ENCODE measurements around the gene GALR2. TPM values are rescaled to one million over a fixed set of nuclear protein-coding genes. Genes with fewer than 3 reads are reported as not detected.

Gene GALR2
- total and polyA plus RNA-seq, 4 donors: 0.20 to 0.44 (median 0.40) TPM; not detected in 1

DNA sequence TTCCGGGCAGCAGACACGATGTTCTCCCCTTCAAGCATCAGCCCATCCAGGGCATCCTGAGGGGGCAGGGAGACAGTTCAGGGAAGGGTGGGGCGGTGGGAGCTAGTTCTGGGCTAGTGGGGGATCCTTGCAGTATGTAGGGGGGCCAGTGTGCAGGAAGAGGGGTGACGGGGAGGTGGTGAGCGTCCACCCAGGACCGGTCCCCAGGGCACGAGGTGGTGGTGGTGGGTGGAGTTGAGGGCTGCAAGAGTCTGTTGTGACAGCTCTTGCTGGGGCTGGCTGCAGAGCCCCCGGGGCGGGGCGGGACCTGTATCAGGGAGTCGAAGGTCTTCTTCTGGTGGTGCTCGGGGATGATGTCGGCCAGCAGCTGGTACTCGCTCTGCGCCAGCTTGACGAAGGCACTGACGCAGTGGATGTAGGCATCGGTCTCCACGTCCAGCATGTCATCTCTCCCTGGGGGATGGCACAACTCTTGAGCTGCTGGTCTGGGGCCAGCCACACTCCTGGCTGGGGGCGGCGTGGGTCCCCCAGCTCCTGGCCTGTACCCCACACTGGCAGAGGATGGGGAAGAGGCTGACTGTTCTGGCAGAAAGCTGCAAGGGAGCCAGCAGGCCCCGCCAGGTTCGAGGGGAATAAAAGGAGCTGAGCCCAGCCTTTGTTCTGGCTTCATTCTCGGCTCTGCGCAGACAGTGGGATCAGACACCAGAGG, 14.4 kb downstream of the GALR2 start:
- H3K36me3 ChIP-seq (ENCODE audit: control insufficient read depth in 4 of 4, insufficient read depth in 4 of 4, low read length in 4 of 4): peaks cover 11 to 87% (median 54%) of the 10 kb centered on the region in 4 donors
- 96 to 98% methylated on average over 25 of the region's 25 CpGs for WGBS, 2 donors
- DNase-seq: no peak

DNA sequence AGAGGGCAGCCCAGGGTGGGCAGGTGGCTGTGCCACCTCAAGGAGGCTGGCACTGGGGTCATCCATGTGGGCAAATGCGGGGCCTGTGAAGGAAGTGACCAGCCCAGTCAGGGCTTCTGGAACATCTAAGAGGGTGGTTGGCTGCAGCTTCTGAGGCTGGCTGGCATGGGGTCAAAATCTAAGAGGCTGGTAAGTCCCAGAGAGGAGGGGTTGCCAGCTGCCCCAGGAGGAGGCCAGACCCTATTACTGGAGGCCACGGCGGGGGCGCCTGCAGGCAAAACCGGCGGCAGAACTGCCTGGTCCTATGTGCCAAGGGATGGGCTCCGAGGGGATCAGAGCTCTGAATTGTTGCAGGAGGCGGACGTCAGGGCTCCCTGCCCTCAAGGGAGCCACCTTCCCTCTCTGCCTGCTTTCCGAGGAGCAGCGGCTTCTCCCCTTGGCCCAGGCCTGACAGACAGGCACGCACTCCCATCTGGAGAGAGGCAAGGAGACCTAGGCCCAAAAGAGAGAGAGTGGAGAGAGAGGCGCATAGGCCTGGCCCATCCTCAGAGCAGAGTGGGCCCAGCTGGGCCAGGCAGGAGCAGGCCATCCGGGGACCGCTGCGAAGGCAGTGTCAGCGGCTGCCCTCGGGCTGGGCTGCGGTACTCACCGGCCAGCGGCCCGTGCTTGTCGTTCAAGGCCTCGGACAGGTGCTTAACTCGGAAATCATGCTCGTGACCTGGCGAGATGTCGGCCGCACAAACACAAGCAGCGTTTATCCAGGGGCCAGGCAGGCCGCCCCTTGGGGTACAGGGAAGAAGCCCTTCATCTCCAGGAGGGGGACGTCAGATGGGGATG, 15.3 kb downstream of the GALR2 start:
- no peaks in the 10 kb centered on the region for H3K27me3 ChIP-seq (ENCODE audit: control insufficient read depth in 3 of 3, insufficient read depth in 3 of 3, low read length in 2 of 3)
- 91 to 92% methylated on average over 29 to 32 of the region's 32 CpGs for WGBS, 2 donors
- no peaks in the 10 kb centered on the region for H3K4me1 ChIP-seq (ENCODE audit: control insufficient read depth in 5 of 5, insufficient read depth in 5 of 5, low read length in 5 of 5)
- H3K9me3 ChIP-seq (ENCODE audit: control insufficient read depth in 4 of 4, insufficient read depth in 3 of 4, low read length in 3 of 4): no peaks in the 10 kb centered on the region
- DNase-seq (no peak), ATAC-seq (ENCODE audit: insufficient read depth, low FRiP score) (no peak)
- H3K27ac ChIP-seq (ENCODE audit: low read depth in 1 of 2, low read length in 1 of 2): no peak overlapping the region
- no peak for TF ChIP-seq CTCF (IDR thresholded peaks at IDR 0.05; ENCODE audit: control extremely low read depth, extremely low read depth)
- H3K36me3 ChIP-seq (ENCODE audit: control insufficient read depth in 4 of 4, insufficient read depth in 4 of 4, low read length in 4 of 4): peaks cover 17 to 86% (median 54%) of the 10 kb centered on the region in 4 donors
- H3K9ac ChIP-seq (ENCODE audit: insufficient read depth in 1 of 2, low read length in 2 of 2): no peak overlapping the region
- H3K4me3 ChIP-seq: no peak overlapping the region

More for the DNA sequence above, 14.4 kb downstream of the GALR2 start:
- Histone ChIP-seq H3K9me3 (ENCODE audit: control insufficient read depth in 4 of 4, insufficient read depth in 3 of 4, low read length in 3 of 4) (no peaks in the 10 kb centered on the region), H3K4me1 (ENCODE audit: control insufficient read depth in 5 of 5, insufficient read depth in 5 of 5, low read length in 5 of 5) (no peaks in the 10 kb centered on the region), H3K27me3 (ENCODE audit: control insufficient read depth in 3 of 3, insufficient read depth in 3 of 3, low read length in 2 of 3) (no peaks in the 10 kb centered on the region), H3K4me3 (no peak overlapping the region), H3K9ac (ENCODE audit: insufficient read depth in 1 of 2, low read length in 2 of 2) (no peak overlapping the region), H3K27ac (ENCODE audit: low read depth in 1 of 2, low read length in 1 of 2) (no peak overlapping the region)
- no peak for TF ChIP-seq CTCF (IDR thresholded peaks at IDR 0.05; ENCODE audit: control extremely low read depth, extremely low read depth)
- no peak for ATAC-seq (ENCODE audit: insufficient read depth, low FRiP score)

GRCh38 chr17:76090517-76091129, 16.0 kb downstream of the GALR2 start:
- Histone ChIP-seq H3K27me3 (ENCODE audit: control insufficient read depth in 3 of 3, insufficient read depth in 3 of 3, low read length in 2 of 3) (no peaks in the 10 kb centered on the region), H3K27ac (ENCODE audit: low read depth in 1 of 2, low read length in 1 of 2) (no peak overlapping the region), H3K4me3 (no peak overlapping the region), H3K9ac (ENCODE audit: insufficient read depth in 1 of 2, low read length in 2 of 2) (no peak overlapping the region), H3K9me3 (ENCODE audit: control insufficient read depth in 4 of 4, insufficient read depth in 3 of 4, low read length in 3 of 4) (no peaks in the 10 kb centered on the region), H3K4me1 (ENCODE audit: control insufficient read depth in 5 of 5, insufficient read depth in 5 of 5, low read length in 5 of 5) (no peaks in the 10 kb centered on the region), H3K36me3 (ENCODE audit: control insufficient read depth in 4 of 4, insufficient read depth in 4 of 4, low read length in 4 of 4) (peaks cover 14 to 79% (median 49%) of the 10 kb centered on the region in 4 donors)
- TF ChIP-seq CTCF (IDR thresholded peaks at IDR 0.05; ENCODE audit: control extremely low read depth, extremely low read depth): no peak
- DNase-seq: no peak
- ATAC-seq (ENCODE audit: insufficient read depth, low FRiP score): no peak
- WGBS, 2 donors: 92 to 96% methylated on average over 15 to 17 of the region's 17 CpGs

All from lung (tissue), 12 donors.